Endothelial cell of umbilical vein (primary cell): ENCODE measurements around the gene PGRMC2.

Experiments used
- CTCF ChIP-seq, 2 donors: IDR thresholded peaks; 1 replicate in 1 of 2; 2 replicates in 1 of 2; pipeline ENCODE4 v1.5.1; 2011; ENCODE audit warnings: low read length in 2 of 2, mild to moderate bottlenecking in 2 of 2, moderate library complexity in 2 of 2, control low read depth in 1 of 2, inconsistent platforms in 1 of 2, low read depth in 1 of 2; ENCODE audit not compliant: insufficient read depth in 1 of 2; ENCODE audit errors: extremely low read depth in 1 of 2
- EZH2 ChIP-seq: IDR thresholded peaks from 2 replicates; pipeline ENCODE4 v1.6.1; 2012; ENCODE audit warnings: borderline replicate concordance, low read depth, mild to moderate bottlenecking, moderate library complexity, low read length, inconsistent platforms; ENCODE audit not compliant: severe bottlenecking
- FOS ChIP-seq: IDR thresholded peaks from 2 replicates; pipeline ENCODE4 v1.6.1; 2011; ENCODE audit warnings: mild to moderate bottlenecking, low read length, moderate library complexity, borderline replicate concordance; ENCODE audit not compliant: insufficient read depth
- GATA2 ChIP-seq: IDR thresholded peaks from 2 replicates; pipeline ENCODE4 v1.7.0; 2011; ENCODE audit warnings: low read depth, mild to moderate bottlenecking, moderate library complexity, mixed read lengths, low read length; ENCODE audit not compliant: insufficient read length, insufficient read depth
- JUN ChIP-seq: IDR thresholded peaks from 2 replicates; pipeline ENCODE4 v1.6.1; 2011; ENCODE audit warnings: borderline replicate concordance, low read depth; ENCODE audit not compliant: insufficient read length, insufficient read depth
- MAX ChIP-seq: IDR thresholded peaks from 2 replicates; pipeline ENCODE4 v1.6.1; 2011; ENCODE audit not compliant: insufficient read depth, insufficient read length
- MYC ChIP-seq: IDR thresholded peaks from one replicate; pipeline ENCODE4 v1.6.1; 2011; ENCODE audit warnings: mild to moderate bottlenecking, low read depth, low read length
- POLR2A ChIP-seq: IDR thresholded peaks from 2 replicates; pipeline ENCODE4 v1.6.1; 2012; ENCODE audit warnings: low read depth, mild to moderate bottlenecking, control low read depth, low read length
- POLR2AphosphoS5 ChIP-seq: IDR thresholded peaks from 2 replicates; pipeline ENCODE4 v1.6.1; 2012; ENCODE audit warnings: low read depth, mild to moderate bottlenecking, control low read depth, low read length, moderate library complexity; ENCODE audit not compliant: insufficient read depth

GRCh38 chr4:128268970-128269369, 18.6 kb downstream of the PGRMC2 start:
- TF ChIP-seq CTCF (IDR thresholded peaks at IDR 0.05; ENCODE audit: extremely low read depth in 1 of 2, insufficient read depth in 1 of 2, low read depth in 1 of 2, low read length in 2 of 2) (no peak), EZH2 (no peak), POLR2A (no peak), POLR2AphosphoS5 (no peak), JUN (no peak), MAX (no peak), MYC (no peak), FOS (no peak), GATA2 (no peak)
